ENCODE data around the gene ZNF784. TPM values are rescaled to one million over a fixed set of nuclear protein-coding genes. Genes with fewer than 3 reads are reported as not detected.

ZNF784 gene
- total and polyA plus RNA-seq, 2 of the 8 experiments (the other 6 are each of a cell fraction or from before 2014, with no cell fraction given) = 6.5 to 8.0 TPM

- TF ChIP-seq CHD7 (IDR thresholded peaks at IDR 0.05; ENCODE audit: insufficient replicate concordance, low read length) = no peak
- TF ChIP-seq CTCF (IDR thresholded peaks at IDR 0.05; ENCODE audit: control extremely low read depth in 1 of 3, insufficient read depth in 1 of 3, low read depth in 1 of 3, low read length in 3 of 3) = no peak
- TF ChIP-seq EP300 (IDR thresholded peaks at IDR 0.05; ENCODE audit: borderline replicate concordance in 1 of 2, low read depth in 2 of 2, low read length in 2 of 2) = no peak
- no peak for TF ChIP-seq FOSL1 (IDR thresholded peaks at IDR 0.05; ENCODE audit: insufficient read depth, low read depth, low read length)
- no peak; the same call in 1 of the 2 replicates for TF ChIP-seq POLR2AphosphoS5 (IDR thresholded peaks at IDR 0.05; ENCODE audit: low read depth, low read length)
- no peak for TF ChIP-seq BCL11A (IDR thresholded peaks at IDR 0.05; ENCODE audit: low read depth in 2 of 2, low read length in 2 of 2)
- no peak for TF ChIP-seq RXRA (IDR thresholded peaks at IDR 0.05; ENCODE audit: insufficient read depth, low read depth, low read length)
- TF ChIP-seq JUND (IDR thresholded peaks at IDR 0.05; ENCODE audit: low read length) = no peak
- no peak for TF ChIP-seq TAF7 (optimal IDR thresholded peaks at IDR 0.05; ENCODE audit: borderline replicate concordance, low read depth, low read length)
Observed at GRCh38 chr19:55667006-55667381, 42.6 kb upstream of the ZNF784 start (continued).
